Suppressor macrophage treated with lipopolysaccharide for 4 hours (primary cell): Measurements from ENCODE around the gene SLC22A31.

Experiments used
- DNase-seq: peaks from one replicate; pipeline ENCODE4 v3.0.0-alpha.2; 2020

The SLC22A31 gene

DNA sequence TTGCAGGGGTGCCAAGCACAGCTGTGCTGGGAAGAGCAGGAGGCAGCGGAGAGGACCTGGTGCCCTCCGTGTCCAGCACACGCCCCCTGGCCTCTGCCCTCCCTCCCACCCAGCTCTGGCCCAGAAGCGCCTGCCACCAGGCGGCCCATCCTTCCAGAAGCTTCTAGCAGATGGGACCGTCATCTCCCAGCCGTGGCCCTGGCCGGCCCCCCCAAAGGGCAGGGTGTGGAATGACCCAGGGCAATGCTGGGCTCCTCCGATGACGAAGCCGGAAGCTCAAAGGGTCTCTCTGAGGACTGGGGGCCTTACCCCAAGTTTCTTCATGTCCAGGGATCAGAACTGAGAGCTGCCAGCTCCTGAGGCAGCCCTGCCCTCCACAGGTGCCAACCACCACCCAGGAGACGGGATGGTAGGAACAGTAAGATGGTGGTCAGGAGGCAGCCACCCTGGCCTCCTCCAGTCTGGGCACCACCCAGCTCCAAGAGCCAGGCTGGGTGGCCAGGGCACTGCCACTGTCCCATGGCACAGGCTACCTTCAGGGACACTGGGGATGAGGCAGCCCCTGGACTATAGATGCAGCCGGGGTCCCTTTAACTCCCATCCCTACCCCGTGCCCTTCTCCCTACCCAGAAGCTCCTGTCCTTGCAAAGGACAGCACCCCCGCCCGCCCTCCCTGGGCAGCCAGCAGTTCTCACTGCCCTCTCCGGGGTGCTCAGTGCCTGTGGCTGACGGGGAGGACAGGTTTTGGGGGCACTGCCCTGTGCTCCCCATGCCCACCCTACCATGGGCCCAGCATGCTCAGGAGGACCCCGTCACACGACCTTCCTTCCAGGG lies 35.3 kb downstream of the SLC22A31 start:
- DNase-seq, result no peak

DNA sequence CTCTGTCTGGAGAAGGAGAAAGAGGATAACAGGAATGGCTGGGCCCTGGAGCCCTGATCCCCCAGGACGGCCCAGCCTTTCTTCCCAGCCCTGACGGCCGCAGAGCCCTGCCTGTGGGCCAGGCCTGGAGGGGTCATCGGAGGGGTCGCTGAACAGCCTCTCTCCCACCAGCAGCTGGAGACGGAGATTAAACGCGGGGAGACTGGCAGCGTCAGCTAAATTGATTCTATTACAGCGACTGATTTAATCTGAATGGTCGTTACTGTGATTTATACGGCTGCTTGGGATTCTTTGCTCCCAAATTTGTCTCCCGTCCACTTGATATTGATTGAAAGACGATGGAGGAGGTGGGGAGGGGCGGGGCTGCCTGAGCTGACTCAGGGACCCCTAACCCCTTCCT lies 35.9 kb downstream of the SLC22A31 start:
- no peak for DNase-seq

DNA sequence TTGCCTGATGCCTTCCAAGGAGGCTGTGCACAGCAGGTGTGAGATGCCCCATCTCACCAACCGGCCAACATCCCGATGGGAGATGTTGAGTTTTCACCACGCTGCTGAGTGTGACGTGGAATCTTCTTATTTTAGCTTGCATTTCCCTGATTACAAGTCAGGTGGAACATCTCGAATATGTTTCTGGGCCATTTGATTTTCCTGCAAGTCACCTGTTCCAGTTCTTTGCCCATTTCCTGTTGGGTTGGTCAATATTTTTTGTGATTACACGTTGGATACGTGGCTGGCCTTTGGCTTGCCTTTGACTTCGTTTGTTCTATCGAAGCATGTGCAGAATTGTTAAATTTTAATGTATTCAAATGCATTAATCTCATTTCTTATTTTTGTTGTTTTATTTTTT lies 37.0 kb downstream of the SLC22A31 start:
- no peak for DNase-seq

DNA sequence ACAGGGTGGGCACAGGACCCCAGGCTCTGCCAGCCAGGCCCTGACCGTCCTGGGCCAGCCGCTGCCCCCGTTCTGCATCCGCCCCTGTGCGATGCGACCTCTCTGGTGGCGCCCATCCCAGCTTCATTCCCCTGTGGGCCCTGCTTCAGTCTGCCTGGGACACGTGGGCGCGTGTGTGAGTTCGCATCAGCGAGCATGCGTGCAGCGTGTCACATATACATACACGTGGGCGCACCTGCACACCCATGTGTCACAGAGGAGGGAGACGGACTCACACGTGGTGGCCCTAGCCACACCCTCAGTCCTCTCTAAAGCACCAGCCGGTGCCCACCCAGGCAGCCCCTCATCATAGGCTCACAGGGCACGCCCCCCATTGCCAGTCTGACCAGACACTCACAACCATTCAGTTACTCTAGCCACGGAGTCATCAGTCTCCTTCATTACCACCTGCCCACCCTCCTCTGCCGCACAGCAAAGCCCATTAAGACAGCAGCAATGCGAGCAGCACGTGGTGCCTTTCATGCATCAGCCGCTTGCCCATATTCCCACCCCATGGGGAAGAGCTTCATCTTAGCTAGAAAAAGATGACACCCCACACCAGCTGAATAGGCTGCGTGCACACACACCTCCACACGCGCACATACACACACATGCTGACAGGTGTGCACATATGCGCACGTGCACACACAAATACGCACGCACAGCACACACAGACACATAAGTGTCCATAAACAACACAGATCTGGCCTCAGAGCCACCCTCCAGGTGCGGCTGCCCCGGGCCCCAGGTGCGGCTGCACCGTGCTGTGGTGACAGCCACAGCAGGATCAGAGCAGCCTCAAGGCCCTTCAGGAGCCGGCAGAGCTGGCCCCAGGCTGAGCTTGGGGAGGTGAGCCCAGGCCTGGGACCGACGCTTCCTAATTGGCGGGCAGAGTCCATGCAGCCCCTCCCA lies 38.3 kb downstream of the SLC22A31 start:
- DNase-seq, result no peak

DNA sequence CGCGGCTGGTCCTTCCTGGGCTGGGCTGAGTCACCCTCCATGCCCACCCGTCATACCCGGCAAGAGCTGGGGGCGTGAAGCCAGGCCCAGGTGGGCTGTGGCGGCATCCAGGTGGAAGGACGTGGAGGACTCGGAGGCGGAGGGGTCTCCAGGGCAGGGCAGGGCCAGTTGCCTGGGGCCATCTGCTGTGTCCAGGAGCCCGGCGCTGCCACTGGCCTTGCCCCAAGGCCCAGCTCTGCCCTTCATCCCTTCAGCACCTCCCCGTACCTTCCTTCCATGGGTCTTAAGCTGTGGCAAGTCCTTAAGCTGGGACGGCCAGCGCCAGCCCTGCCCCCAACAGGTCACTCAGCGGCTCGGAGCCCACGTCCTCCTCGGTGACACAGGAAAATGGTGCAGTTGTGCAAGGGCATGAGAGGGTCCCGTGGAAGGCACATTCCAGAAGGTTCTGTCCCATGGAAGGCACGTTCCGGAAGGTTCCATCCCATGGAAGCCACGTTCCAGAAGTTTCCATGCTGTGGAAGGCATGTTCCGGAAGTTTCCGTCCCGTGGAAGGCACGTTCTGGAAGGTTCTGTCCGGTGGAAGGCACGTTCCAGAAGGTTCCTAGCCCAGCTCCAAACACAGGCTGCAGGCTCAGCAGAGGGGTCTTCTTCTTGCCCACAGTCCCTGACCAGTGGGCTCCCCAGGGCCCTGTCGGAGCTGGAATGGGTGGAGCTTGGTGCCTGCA lies 39.2 kb downstream of the SLC22A31 start:
- no peak for DNase-seq

DNA sequence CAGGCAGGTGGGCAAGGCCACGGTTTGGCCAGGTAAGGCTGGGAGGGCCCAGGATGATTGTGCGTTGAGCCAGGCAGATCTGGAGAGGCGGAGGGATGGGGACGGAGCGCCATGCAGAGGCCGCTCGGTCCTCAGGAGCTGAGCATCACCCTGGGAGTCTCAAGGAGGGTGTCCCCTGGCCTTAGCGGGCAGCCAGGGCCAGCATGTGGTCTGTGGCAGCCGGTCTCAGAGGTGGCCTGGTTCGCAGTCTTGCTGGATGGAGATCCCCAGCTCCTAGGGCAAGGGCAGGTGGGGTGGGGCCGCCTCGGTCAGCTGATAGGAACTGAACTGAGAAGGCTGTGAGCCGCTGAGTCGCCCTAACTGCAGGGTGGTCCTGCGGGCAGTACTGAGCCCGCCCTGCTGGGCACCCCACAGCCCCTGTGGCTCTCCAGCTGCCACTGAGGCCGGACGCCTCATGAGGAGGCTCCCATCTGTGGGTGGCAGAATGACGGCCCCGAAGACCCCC lies 40.4 kb downstream of the SLC22A31 start:
- no peak for DNase-seq

DNA sequence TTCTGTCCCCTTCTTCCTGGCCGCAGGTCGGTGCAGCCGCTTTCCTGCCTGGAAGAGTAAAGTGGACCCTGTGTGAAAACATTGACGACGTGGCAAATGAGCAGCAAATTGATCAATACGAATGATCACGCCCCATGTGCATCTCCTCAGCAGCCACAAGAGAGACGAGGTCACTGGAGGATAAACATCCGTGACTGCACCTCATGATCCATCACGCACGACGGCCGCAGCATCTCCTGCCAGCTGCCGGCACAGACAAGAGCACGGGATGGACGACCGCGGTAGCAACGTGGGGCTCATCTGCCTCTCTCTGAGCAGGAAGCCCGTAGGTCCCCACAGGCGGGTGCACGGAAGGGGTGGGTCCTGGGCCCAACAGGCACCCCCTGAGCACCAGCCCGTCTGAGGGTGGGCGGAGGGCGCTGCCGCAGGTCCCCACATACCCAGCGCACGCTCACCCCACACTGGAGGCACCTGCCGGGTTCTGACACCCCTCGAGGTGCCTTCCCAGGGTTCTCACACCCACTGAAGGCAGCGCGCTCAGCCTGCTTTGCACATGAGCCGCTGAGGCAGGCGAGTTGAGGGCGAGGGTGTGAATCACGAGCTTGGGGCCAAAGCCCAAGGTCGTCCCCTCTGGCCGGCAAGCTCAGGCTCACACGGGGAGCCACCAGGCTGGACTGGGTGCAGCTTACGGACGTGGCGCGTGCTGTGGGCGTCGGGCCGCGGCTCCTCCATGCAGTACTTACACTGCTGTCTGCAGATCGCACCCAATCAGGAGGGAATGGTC lies 41.1 kb downstream of the SLC22A31 start:
- DNase-seq, result no peak

DNA sequence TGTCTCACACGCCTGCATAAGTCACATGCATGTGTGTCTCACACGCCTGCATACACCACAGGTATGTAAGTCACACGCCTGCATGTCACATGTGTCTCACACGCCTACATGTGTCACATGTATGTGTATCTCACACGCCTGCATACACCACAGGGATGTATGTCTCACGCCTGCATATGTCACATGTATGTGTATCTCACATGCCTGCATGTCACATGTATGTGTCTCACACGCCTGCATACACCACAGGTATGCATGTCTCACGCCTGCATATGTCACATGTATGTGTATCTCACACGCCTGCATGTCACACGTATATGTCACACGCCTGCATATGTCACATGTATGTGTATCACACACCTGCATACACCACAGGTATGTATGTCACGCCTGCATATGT lies 42.6 kb downstream of the SLC22A31 start:
- no peak for DNase-seq

DNA sequence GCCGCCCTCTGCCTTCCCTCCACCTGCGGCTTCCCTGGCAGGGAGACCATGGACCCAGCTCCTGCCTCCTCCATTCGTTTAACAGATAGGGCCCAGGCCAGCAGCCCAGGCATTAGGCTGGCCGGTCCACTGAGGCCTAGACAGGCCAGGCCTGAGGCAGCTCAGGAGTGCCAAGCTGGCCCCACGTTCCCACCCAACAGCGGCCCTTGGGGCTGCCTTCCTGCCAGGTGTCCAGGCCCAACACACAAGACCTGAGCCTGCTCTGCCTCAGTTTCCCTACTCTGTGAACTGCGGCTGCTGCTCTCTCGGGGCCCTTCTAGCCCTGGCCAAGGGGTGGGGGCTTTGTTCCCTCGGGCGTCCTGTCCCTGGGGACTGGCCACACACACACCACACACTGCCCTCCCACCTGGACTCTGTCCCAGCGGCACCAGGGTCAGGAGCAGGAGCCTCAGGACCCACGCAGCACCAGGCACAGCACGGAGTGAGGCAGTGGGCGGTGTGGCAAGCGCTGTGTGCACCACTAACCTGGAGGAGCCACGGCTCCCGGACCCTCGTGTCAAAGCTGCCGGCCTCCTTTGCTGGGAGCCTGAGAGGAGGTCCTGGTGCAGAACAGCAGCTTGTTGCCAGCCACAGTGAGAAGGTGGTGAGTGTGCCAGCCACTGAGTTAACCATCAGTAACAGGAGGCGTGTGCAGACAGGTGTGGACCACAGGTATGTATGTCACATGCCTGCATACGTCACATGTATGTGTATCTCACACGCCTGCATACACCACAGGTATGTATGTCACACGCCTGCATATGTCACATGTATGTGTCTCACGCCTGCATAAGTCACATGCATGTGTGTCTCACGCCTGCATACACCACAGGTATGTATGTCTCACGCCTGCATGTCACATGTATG lies 43.3 kb downstream of the SLC22A31 start:
- DNase-seq, result no peak

DNA sequence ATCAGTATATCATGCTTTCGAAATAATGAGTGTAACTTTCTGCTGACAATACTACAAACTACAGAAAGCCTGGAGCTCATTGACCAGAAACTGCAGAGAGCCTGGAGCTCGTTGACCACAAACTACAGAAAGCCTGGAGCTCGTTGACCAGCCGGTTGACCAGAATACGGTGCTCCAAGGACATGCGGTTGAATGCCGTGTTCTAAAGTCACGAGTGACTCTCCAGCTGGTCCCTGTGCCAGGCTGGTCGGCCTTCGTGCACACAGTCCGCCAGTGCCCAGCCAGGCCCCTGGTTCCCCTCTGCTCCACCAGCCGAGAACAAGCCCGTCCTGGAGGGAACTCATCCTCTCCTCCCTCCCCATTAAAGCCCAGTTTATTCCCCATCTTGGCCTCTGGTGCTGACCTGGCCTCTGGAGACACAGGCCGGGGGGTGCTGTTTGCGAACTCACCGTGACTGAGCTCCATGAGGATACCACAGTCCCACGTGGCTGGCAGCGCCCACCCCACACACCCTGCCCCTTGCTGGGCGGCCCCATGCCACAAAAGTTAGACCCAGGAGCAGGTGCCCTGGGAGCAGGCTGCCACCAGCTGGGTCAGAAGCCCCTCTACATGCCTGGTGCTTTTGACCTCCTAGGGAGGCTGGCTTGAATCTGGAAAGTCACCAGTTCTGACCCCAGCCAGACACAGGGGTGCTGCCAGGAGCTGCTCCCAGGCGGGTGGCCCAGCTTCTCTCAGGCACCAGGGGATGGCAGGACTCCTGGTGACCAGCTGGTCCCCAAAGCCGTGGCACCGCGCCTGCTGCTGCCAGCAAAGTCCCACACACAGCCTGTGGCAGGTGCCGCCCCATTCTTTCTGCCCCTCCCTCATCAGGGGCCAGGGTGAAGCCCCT lies 44.2 kb downstream of the SLC22A31 start:
- DNase-seq, result no peak

DNA sequence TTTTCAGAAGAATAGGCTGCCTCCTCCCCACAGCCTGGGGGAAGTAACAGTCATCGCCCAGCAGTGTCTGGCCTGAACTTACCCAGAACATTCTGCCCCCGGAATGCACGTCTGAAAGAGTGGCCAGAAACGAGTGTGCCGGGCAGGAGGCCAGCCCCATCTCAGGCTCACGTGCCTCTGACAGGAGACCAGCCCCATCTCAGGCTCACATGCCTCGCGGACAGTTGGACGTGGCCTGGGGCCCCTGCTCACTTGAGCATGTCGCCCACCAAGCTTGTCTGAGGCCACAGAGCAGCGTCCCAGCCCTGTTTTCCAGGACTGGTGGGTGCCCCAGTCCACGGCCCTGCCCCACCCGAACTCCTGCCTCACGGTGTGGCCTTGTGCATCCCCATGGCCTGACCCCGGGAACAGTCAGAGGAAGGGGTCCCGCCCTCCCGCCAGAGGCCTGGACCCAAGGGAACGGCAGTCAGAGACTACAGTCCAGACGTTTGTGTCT lies 45.1 kb downstream of the SLC22A31 start:
- peak; percentile 21 for DNase-seq

DNA sequence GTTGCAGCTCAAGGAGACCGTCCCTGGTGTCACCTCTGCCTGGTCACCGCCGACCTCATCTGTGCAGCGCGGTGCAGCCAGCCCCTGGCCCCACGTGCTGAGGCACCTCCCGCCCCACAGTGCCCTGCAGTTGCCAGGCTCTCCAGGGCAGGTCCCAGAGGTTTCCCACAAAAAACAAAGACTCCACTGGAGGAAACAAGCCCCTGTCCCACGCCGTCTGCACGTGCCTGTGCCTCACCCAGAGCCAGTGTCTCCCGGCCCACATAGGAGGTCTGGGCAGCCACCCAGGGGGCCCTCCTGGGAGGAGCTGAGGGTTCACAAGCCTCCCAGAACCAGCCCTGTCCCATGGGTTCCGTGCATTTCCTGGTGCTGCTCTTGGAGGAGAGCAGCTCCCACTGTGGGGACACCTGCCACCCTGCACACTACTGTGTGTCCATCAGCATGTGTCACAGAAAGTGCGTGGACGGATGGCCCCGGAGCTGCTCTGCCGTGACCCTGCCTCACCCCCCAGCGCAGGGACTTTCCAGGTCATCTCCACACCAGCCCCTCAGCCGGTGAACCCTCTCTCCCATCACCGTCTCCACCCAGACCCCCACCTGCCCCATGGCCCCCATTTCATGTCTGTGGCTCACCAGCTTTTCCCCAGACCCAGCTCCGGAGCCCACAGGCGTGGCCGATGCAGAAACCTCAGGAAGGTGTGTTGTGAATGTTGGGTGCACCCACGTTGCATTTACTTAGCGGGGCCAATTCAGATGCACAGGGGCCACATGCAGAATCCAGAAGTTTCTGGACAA lies 45.8 kb downstream of the SLC22A31 start:
- no peak for DNase-seq

DNA sequence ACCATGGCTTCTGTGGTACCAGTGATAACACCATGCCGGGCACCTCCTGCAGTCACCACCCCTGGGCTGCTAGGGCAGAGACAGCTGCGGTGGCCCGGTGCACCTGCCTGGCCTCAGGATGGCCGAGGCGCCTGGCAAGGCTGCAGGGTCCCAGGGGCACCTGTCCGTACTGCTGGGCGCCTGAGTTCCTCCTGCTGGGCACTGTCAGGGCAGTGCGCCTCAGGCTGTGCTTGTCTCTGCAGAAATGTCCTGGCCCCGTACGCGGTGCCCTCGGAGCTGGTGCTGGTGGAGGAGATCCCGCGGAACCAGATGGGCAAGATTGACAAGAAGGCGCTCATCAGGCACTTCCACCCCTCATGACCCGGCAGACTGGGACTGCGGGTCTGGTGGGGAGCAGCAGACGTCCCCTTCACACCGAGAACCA lies 46.5 kb downstream of the SLC22A31 start:
- DNase-seq, result no peak

DNA sequence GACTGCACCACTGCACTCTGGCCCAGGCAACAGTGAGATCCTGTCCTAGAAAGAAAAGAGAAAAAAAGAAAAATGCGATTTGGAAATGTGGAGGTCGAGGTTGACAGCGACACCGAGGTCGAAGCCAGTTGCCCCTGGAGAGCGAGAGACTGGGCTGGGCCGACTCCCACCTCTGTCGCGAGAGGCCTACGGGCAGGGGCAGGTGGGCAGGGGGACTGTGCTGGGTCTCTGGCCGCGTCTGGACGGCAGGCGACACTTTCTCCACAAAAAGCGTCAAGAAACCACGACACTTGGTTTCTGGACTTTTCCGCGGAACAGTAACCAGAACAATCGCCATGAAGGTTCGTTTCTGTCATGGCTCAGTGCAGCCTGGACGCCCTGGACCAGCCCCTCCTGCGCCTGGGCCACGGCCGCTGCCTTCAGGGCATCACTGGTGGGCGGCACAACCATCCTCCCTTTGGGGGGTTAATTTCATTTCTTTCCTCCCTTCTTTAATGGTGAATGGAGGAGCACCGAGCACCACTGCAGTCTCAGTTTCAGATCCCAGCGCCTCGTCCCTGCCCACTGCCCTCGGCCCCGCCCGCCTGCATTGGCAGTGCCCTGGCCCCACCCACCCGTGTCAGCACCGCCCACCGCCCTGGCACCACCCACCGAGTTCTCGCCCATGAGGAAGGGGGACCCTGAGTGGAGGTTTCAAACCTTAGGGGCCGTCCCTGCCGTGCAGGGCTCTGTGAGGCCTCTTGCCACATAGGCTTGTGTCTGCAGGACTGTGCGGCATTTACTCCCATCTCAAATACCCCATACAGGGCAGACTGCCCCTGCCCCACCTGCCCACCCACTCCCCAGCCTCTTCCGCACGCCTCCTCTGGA lies 47.3 kb downstream of the SLC22A31 start:
- peak; percentile 31 for DNase-seq

DNA sequence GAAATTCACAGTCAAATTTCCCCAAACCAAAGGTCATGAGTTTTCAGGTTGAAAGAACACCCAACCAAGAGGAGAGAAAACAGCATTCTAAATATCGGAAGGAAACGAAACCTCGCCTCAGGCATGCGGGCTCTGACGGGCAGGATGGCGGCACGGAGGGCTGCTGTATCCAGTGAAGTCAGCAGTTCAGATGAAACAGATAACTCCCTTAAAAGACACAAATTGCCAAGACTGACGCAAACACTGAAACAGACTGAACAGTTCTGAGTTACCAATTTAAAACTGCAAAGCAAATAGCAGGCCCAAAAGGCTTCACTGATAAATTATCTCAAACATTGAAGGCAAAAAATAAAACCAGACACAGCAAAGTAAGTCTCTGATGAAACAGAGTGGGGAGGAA lies 49.4 kb downstream of the SLC22A31 start:
- no peak for DNase-seq

DNA sequence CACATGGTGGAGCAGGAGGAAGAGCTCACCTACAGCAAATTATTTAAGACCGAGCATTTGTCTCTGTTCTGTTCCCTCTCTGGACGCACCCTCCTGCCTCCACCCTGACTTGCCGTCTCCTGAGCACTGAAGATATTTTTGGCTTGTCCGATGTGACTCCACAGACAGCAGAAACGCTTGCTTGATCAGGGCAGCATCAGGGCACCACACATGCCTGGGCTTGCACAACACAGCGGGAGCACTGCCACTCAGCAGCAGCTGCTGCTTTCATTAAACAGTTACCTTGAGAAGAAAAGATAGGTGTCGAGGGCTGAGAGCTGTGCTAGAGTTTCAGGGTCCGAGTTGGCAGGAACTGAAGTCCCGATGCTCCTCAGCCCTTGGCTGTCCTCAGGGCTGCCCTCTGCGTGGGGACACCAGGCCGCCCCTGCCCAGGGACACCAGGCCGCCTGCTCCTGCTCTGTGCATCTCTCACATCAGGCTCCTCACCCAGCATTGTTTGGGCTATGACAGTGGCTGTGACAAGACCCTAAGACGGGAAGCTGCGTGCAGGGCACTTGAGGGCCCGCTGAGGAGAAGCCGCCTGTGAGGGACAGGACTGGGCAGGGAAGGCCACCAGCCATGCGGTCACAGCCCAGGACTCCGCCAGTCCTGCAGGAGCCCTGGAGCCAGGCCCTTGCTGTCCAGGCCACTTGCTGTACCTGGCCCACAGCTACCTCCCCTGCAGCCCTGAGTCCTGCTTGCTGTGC lies 50.1 kb downstream of the SLC22A31 start:
- no peak for DNase-seq

DNA sequence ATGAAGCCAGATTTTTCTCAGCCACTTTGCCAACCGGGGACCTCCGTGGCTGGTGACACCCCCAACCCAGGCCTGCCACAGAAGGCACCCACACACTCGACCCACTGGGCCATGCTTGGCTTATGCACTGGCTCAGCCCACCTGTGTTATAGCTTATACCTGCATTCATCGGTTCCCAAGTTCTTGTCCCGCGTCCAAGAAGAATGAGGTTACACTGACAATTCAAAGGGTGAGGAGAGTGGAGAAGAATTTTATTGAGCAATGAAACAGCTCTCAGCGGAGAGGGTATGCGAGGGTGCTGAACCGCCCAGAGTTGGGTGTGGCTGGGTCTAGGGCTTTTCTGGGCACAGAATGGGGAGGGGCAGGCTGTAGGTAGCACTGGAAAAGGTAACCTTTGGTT lies 51.0 kb downstream of the SLC22A31 start:
- no peak for DNase-seq
